HG02623 (cell line): ENCODE data around the gene HCN2.
"Not testable (repeated sequence)": the region's sequence is repeated elsewhere in the genome, so short reads cannot be mapped to it uniquely, and the experiment has no call there.

Experiments used
- ATAC-seq: cut with Tn5 transposase; IDR thresholded peaks from one replicate; pipeline ENCODE4 v1.9.1; 2021; ENCODE audit warnings: moderate library complexity; ENCODE audit not compliant: unreplicated experiment

The HCN2 gene

GRCh38 chr19:584240-585001, 5.3 kb upstream of the HCN2 start:
- no peak for ATAC-seq

- ATAC-seq: not testable (repeated sequence)
Measured at GRCh38 chr19:585146-585545, 4.5 kb upstream of the HCN2 start.

GRCh38 chr19:585551-586110, 4.0 kb upstream of the HCN2 start:
- ATAC-seq: no peak

- ATAC-seq: no peak
Measured at GRCh38 chr19:588093-588740, 1.5 kb upstream of the HCN2 start.

GRCh38 chr19:588741-589692, 664 bp upstream of the HCN2 start:
- ATAC-seq: no peak

- no peak for ATAC-seq
Measured at GRCh38 chr19:590396-590745, 690 bp downstream of the HCN2 start.

- ATAC-seq: no peak
Measured at GRCh38 chr19:590750-591098, 1.0 kb downstream of the HCN2 start.

- no peak for ATAC-seq
Measured at GRCh38 chr19:591099-591958, 1.6 kb downstream of the HCN2 start.

GRCh38 chr19:592101-592500, 2.4 kb downstream of the HCN2 start:
- no peak for ATAC-seq

- no peak for ATAC-seq
Measured at GRCh38 chr19:593055-593454, 3.4 kb downstream of the HCN2 start.

- no peak for ATAC-seq
Measured at GRCh38 chr19:593505-593904, 3.8 kb downstream of the HCN2 start.

- ATAC-seq: no peak
Measured at GRCh38 chr19:594265-594870, 4.7 kb downstream of the HCN2 start.

- no peak for ATAC-seq
Measured at GRCh38 chr19:595326-596262, 5.9 kb downstream of the HCN2 start.

- no peak for ATAC-seq
Measured at GRCh38 chr19:596263-596655, 6.6 kb downstream of the HCN2 start.

- no peak for ATAC-seq
Measured at GRCh38 chr19:597406-598315, 8.0 kb downstream of the HCN2 start.

GRCh38 chr19:601310-601709, 11.6 kb downstream of the HCN2 start:
- ATAC-seq: no peak

GRCh38 chr19:601790-602189, 12.1 kb downstream of the HCN2 start:
- ATAC-seq: no peak
